Activated CD8-positive, alpha-beta memory T cell treated with anti-CD3 and anti-CD28 coated beads for 24 hours (primary cell): ENCODE measurements around the gene AGPAT3.

Experiments used
- DNase-seq: peaks from one replicate; pipeline ENCODE4 v3.0.0-alpha.2; 2020

Gene AGPAT3

GRCh38 chr21:43866260-43866629 is 1.2 kb downstream of the AGPAT3 start:
- DNase-seq: peak; percentile 78

DNA sequence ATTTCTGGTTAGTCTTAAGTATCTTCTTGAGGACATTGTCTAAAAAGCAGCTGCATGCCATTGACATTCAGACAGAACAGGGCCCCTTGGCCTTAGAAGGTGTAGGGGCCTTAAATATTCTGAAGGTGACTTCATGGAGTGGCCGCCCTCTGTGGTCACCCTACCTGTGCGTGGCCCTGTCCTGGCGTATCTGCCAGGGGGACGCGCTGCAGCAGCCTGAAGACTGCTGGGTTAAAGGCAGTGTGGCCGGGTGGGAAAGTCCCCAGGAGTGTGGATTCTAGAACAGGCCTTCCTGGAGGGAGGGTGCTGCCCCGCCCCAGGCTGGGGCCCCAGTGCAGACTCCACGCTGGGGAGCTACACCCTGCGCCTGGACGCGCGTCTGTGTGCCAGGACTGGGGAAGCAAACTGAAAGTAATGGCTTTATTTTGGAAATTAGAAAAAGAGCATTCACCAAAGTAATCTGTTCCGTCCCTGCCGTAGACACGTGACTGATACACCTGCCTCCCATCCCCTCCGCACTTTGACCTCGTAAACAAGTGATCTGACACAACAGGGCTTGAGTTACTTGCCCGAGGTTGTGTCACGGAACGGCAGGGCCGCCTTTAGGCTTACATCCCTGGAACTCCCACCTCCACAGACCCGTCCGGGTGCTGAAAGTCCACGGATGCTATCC is 1.8 kb downstream of the AGPAT3 start:
- peak; percentile 73 for DNase-seq

DNA sequence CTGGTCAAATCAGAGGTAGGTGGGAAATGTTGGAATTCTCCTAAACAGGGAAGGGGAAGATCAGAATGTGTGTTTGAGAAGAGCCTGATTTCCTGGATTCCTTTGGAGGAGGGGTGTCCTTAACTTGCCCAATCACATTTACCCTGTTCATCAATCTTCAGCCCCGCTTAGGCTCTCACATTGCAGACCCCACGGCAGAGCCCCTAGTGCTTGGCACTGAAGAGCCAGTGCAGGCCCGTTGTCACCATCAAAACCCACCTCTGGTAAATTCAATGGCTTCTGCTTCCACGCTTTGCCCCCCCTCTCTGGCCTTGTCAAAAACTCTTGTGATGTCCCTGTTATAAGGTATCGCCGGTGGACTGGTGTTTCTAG is 2.3 kb downstream of the AGPAT3 start:
- no peak for DNase-seq

DNA sequence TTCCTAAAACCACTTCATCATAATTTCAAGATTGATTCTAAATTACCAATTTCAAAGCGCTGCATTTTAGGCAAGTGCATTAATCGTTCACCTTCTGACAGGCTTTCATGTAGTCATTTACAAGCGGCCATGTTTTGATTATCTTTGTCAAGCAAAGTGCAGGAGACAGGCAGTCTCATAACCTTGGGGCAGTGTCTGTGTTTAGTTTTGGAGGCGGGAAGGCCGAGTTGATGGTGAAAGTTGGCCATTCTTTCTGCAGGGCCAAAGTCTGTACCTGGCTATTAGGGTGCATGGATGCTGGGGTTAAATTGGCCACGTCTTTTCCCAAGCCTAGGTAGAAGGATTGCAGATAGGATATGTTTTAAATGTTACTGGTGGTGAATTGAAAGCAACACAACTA is 2.9 kb downstream of the AGPAT3 start:
- DNase-seq: no peak

DNA sequence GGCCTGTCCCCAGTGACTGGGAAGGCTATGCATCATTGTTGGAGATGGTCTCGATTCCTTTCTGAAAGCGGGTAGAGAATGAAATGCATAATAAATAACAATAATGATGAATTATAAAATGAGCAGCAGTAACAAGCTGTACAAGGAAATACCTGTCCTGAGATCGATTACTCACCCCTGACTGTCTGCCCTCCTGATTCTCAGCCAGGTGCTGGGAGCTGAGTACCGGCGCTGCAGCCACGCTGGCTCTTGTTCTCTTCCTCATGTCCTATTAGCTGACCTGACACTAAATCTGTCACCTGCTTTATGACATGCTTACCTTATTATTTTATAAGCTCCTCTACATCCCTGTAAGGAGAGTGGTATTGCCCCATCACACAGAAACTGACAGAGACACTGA is 3.4 kb downstream of the AGPAT3 start:
- no peak for DNase-seq

GRCh38 chr21:43869486-43870325 is 4.7 kb downstream of the AGPAT3 start:
- DNase-seq: no peak

DNA sequence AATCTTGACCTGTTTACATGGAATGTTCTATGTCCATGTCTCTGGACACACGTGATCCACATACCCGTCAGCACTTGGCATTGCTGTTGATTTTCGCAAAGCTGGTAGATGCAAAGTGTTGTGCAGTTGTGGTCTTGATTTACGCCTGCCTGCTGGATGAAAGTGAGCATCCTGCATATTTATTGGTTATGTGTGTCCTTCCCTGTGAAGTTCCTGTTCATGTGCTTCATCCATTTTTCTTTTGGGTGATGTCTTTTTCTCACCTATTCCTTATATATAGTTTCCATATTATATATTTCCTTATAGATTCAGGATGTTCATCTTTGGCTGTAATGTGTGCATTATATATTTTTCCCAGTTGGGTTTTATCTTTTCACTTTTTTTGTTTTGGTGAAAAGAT is 6.5 kb downstream of the AGPAT3 start:
- no peak for DNase-seq

DNA sequence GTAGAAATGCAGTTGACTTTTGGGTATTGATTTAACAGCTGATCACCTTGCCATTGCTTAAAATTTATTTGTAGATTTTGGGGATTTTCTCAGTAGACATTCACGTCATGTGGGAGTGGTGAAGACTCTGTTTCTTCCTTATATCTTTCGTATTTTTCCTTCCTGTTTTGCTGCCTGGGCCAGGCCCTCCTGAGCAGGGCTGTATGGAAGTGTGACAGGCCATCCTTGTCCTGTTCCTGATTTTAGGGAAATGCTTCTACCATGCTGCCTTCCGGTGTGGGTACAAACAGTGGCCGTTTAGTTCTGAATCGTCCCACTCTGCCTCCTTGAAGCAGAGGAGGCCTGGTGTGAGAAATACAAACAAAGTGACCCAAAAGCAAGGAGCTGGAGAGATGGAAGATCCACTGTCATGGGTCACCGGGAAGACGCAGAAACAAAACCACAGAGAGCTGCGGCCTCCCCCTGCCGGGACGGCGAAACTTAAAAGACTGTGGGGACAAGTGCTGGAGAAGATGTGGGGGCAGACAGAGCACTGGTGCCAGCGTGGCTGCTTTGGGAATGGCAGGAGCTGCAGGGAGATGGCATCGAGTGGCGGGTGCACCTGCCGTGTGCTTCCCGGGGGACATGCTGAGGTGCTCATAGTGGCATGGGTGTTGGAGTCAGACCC is 7.6 kb downstream of the AGPAT3 start:
- DNase-seq: no peak

- DNase-seq: no peak
Measured at GRCh38 chr21:43873673-43874072, 8.7 kb downstream of the AGPAT3 start.

DNA sequence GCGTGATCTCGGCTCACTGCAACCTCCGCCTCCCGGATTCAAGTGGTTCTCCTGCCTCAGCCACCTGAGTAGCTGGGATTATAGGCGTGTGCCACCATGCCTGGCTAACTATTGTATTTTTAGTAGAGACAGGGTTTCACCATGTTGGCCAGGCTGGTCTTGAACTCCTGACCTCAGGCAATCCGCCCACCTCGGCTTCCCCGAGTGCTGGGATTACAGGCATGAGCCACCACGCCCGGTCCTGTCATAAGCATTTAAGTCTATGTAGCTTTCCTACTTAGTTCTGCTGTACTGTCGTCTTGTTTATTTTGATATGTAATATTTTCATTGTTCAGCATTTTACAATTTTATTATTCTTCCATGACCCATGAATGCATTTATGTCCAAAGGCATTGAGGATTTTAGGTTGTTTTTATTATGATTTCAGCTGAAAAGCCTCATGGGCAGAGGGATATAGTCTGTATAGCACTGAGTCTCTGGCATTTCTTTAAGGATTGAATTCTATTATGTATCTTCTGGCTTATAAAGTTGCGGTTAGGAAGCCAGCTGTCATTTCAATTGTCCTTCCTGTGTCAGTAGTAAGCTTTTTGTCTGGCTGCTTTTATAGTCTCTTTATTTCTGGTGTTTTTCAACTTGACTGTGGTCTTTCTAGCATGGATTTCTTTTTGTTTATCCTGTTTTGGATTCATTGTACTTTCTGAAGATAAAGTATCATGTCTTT is 9.2 kb downstream of the AGPAT3 start:
- DNase-seq: no peak

DNA sequence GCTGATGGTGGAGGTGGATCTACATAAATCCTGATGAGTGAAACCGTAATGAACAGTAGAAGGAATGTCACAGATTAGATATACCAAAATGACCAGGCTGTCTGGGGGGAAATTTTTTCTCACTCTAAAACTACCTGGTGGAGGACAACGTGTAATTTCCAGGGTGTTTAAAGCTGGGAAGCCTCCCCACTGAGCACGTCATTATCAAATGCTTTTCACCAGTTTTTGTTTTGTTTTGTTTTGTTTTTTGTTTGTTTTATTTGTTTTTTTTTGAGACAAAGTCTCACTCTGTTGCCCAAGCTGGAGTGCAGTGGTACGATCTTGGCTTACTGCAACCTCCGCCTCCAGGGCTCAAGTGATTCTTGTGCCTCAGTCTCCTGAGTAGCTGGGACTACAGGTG is 11.6 kb downstream of the AGPAT3 start:
- DNase-seq: no peak

GRCh38 chr21:43877936-43878575 is 13.0 kb downstream of the AGPAT3 start:
- no peak for DNase-seq

GRCh38 chr21:43879348-43880110 is 14.5 kb downstream of the AGPAT3 start:
- DNase-seq: no peak

DNA sequence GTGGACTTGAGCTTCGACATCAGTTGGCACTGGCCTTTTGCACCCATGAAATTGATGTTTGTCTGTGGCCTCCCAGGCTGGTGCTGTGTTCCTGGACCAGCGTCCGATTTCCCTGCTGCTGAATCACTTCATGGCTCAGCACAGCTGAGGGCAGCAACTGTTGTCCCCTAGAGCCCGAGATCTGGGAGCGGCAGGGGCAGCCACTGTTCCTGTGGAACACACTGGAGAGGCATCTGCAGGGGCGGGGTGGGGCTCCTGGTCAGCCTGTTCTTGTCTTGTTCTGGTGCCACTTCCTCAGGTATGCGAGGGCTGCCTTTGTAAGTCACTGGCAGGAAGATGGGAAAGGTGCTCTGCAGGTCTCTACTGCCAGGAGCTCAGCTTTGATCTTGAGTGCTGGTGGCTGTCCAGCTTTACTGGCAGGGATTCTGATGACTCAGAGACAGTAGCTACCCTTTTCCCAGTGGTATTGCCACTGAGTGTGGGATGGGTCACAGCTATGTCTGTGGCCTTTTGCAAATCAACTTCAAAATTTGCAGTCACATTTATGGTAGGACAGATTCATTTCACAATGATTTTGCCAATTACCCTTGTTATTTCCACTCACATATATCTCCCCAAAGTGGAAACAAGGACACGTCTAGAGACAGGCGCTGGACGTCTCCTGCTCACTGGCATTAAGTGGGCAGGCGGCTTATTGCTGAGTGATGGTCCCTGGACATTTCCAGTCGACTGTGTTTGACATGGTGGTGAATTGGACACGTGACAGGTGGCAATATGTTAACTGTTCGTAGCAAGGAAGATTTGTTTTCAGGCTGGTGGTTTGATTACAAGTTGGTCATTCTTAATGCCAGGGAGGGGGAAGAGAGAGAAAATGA is 15.3 kb downstream of the AGPAT3 start:
- DNase-seq: no peak

DNA sequence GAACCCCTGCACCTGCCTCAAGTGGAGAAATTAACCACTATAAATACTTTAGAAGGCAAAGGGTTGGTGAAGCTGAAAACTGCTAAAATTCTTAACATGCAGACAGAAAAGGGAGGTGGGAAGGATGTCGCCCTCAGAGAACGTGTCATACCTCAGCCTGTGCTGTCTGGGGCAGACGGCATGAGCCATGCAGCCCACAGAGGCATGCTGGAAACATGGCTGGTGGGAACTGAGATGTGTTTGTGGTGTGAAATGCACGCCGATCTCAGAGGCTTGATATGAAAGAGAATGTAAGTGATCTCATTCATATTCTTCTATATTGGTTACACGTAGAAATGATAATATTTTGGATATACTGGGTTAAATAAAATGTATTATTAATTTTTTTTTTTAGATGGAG is 16.3 kb downstream of the AGPAT3 start:
- no peak for DNase-seq

- DNase-seq: no peak
Measured at GRCh38 chr21:43881935-43882334, 16.9 kb downstream of the AGPAT3 start.

GRCh38 chr21:43882952-43883545 is 18.0 kb downstream of the AGPAT3 start:
- no peak for DNase-seq

GRCh38 chr21:43884012-43884860 is 19.2 kb downstream of the AGPAT3 start:
- no peak for DNase-seq

DNA sequence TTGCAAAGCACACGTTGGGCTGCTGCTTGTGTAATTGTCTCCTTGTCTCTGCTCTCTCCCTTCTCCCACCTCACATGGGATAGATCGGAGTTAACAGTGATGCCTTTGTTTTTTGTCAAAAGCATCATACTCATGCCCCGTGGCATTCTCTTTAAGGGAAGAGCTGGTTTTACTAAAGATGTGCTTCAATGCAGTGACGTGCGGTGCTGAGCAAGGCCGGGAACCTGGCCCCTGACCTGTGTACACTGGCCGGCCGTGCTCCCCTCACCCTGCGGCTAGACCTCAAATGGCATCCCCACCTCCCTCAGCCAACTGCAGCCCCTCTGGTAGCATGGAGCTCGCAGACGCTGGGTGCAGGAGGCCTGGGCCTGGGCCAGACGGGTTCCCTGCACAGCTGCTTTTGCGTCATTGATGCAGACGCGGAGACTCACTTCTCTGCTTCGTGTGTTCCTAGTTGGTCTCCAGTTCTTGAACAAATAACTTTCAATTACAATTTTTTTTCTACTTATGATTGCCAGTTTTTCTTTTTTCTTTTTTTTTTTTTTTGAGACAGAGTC is 19.9 kb downstream of the AGPAT3 start:
- DNase-seq: no peak
